ENCODE results near the gene ABCC10.
"Not testable (repeated sequence)": the region's sequence is repeated elsewhere in the genome, so short reads cannot be mapped to it uniquely, and the experiment has no call there.

The ABCC10 gene

DNA sequence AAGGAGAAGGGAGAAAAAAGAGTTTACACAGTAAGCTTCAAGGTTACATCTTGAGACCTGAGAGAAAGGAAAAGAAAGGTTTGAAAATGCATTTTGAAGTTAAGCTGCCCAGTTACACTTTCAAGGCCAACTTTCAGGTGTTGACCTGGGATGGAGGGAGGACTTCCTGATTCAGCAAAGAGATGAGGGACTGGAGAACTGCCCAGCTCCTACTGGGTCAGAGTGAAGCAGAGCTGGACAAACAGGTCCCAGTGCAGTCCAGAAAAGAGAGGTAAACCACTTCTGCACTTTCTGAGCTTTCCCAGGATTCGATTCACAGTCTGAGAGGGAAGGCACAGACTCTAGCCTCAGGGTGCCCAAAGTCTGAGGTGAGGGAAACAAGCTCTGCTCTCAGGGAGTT, 44.1 kb downstream of the ABCC10 start:
- no peak for DNase-seq

DNA sequence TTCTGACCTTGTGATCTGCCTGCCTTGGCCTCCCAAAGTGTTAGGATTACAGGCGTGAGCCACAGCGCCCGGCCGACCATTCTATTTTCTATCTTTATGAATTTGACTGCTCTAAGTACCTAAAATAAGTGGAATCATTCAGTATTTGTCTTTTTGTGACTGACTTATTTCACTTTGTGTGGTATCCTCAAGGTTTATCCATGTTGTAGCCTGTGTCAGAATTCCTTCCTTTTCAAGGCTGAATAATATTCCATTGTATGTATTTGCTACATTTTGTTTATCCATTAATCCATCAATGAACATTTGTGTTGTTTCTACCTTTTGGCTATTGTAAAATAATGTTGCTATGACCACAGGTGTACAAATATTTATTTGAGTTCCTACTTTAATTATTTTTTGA, 45.2 kb downstream of the ABCC10 start:
- no peak for DNase-seq

DNA sequence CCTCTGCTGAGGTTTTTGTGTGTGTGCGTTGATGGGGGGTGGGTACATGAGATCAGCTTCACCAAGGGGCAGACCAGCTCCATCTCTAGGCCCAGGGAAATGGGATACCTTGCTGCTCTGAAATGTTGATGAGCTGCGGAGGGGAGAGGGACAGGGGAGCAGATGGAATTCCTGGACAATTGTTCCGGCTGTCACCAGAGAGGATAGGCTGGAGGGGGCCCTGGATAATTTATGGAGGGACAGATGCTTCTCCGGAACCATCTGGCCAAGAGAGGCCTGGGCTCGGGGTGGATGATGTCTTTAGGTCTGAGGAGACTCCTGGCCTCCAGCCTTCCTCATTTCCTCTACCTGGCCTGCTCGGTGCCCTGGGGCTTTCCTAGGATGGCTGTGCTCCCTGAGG, 48.2 kb downstream of the ABCC10 start:
- no peak for DNase-seq

DNA sequence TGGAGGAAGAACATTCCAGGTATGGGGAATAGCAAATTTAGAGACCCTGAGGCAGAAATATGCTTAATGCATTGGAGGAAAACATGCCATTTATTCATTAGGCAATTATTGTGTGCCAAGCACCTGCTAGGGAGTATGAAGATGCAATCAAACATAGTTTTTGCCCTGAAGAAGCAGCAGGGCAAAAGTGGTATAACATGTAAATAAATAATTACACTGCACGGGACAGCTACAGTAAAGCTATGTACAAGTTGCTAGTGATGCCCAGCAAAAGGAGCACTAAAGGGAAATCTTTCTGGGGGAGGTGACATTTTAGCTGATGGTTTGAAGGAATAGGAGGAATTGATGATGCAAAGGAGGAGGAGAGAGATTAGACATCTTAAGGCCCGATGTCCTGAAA, 49.4 kb downstream of the ABCC10 start:
- no peak for DNase-seq

DNA sequence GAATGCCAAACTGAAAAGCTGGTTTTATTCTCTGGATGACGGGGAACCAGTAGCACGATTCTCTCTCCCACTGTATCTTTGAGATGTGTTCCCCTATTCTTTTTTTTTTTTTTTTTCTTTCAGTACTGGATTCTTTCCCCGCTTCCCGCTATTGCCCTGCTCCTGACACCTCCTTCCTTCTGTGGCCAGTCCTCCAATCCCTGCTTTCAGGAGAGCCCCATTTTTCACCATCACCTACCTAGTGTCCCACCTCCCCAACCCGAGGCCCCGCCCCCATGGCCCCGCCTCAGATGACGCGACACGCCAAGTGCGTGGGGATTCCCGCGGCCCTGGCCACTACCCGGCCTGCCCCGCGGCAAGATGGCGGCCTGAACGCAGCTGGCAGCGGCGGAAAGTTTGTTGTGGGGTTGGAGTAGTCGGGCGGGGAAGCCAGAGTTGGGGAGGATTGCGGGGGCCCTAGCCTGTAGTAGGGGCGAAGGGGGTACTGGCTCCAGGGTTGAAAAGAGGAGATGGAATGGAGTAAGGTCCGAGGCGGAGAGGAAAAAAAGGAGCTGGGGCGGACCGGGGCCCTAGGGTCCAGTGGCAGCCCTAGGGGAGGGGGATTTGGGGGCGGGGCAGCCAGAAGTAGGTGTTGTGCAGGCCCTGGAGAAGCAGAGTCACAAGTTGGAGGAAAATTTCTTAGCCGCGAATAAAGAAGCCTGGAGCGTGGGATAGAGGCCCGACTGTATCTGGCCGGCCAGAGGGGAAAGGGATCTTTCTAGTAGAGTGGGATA, 50.1 kb downstream of the ABCC10 start, which contains the start of gene TJAP1:
TJAP1 (plus strand) TSS at position 336 of the 773 bp plus-strand sequence. CDS start 21,432 bp downstream, outside the sequence.
- DNase-seq: no peak

DNA sequence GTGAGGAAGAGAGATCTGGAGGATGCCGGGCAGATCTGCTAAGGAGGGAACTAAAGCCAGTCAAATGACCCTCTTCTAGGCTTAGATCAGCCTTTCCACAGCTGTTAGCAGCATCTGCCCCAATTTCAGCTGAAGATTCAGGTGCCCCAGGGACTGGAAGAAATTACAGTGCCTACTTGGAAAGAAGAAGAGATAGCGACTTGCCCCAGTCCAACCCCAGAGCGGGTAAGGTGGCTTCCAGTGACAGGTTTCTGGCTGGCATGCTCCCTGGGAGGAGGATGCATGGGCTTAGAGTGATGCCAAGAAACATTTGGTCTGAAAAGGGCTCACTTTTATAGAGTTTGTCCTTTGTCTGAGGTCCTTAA, 50.6 kb downstream of the ABCC10 start:
- no peak for DNase-seq

DNA sequence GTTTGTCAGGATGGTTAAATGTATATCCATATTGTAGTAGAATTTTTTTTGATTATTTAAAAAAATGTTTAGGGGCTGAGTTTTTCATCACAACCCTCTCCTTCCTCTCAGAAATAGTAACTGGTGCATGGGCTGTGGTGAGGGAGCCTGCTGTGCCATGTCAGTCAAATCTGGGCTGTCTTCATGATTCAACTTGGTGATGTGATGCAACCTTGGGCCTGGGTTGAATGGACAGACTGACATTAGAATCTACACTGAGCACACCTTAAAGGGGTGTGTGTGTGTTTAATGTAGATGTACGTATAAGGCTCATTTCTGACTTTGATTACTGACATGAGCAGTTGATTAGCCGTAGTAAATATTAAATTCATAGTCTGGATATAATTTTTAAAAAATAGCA, 53.7 kb downstream of the ABCC10 start:
- DNase-seq: peak; percentile 47

DNA sequence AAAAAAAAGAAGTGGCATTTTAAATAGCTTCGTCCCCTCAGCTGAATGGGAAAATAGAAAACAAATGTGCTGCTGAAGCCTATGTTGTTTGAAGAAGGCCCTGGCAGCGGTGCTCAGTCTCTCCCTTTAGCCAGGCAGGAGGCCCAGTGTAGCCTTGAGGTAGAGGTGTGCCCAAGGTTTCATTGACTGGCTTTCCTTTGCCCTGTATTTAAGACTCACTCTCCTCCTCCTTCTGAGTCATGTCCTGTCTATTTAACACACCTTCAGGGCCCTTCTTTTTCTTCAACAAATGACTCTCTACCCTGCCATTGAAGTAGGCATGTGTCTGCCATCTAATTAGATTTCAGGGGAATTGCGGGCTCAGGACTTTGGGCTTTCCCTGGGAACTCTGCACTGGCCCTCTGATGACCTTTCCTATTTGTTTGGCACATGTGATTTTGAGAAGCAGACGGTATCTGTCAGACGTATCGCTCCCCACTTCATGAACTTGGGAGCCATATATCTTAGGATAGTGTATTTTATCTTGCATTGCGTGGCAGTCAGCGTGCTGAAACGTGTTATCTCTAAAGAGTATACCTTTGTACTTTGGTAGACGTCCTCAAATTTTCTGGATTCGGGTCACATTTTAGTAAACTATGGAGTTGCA, 54.4 kb downstream of the ABCC10 start:
- no peak for DNase-seq

DNA sequence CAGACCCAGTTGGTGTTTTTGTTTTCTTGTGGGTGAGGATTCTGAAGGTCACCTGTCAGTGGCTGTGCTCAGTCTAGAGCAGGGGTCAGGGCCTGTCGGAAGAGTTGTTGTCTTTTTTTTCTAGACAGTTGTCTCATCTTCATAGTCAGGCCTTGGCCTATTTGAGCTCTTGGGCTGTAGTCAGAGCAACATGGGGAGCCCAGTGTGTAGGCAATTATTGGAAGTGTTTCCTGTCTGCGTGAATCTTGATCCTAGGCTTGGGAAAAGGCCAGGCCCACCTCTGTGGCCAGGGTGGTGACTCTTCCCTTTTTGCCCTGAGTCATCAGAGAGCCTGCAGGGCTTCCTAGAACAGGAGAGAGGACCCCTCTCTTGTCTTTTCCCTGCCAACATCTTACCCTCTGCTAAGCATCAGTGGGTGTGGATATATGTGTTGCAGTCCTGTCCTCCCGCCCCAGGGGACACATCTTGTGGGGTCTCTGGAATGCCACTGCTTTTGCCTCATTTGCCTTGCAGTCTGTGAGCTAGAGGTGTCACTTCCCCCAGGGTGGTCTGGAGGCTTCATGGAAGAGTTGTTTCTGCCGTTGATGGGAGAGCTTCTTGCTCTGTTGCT, 61.4 kb downstream of the ABCC10 start:
- no peak for DNase-seq

DNA sequence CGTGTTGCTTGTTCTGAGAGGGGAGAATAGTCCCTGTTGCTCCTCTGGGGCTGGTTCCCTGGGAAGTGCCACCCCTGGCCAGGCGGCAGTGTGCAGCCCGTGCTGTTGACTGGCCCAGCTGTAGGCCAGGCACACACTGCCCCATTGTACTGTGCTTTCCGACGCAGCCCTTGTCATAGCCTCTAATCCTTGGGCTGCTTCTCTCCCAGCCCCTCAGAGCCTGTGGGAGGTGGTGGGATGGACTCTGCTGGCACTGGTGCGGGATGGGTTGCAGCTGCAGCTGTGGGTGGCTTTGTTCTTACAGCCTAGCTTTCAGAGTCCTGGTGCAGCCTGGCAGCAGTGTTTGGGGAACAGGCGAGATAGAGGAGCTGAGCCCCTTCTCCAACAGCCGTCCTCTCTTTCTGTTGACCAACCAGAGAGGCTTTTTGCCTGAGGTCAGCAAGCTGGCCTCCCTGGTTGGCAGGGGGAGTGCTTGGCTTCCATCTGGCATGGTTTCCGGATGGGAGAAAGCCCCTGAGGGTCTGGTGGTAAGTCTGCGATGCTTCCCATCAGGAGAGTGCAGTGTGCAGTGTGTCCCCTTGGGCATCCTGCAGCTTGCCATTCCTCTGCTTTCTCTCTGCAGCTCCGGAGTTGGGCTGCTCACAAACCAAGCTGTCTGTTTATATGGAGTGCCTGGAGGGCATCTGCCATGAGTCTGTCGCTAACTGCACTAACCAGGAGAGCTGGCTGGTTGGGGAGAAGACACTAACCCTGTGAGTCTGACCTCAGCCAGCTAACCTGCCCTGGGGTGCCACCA, 62.1 kb downstream of the ABCC10 start:
- no peak for DNase-seq

DNA sequence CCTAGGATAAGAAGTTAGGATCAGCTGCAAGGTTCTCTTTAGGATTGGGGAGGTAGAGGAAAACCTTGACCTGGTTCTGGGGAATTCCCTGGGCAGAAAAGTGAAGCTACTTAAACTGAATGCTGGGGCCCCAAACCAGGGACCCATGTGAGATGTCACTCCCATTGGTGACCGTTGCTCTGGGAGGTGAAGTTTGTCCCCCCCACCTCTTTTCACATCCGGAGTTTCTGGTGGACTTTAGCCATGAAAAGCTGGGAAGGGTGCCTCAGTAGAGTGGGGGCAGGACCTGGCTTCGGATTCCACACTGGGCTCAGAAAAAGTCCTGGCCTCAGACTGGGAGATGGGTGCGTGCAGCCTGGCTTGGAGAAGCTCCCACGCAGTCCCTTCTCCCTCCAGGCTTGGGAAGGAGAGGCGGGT, 63.2 kb downstream of the ABCC10 start:
- DNase-seq: no peak

DNA sequence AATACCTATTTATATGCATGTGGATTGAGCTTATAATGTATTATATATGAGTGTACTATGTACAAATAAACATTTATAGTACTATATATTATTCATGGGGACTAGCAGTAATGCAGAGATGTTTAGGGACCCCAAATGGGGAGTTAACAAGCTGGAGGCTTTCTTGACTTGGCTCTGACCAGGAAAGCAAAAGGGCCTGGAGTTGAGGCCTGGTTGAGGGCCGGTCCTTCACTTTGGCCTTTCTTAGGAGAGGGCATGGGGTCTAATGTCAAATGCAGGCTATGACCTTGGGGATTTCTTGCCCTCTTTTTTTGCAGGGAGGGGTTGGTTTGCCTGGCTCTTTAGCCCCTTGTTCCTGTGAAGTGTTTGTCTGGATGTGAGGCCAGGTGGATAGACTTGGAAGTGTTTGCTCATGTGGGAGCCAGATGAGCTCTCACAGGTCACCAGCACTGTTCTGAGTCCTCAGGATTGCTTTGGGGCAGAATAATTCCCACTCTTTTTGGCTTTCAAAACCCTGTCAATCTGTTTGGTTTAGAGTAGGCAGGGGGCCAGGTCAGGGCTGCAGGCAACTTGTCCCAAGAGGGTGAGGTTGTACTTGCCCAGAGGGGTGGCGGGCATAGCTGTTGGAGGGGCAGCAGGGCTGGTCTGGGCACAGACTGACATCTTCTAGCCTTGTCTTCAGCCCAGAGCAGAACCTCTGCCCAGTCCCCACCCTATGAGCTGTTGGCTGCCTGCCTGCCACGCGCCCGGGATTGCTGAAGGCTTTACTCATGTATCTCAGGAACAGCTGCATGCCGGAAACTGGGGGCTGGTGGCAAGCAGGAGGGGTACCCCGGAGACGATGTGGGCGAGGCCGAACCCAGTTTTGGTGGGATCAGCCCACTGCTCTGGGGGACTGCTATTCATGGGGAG, 64.7 kb downstream of the ABCC10 start:
- no peak for DNase-seq

DNA sequence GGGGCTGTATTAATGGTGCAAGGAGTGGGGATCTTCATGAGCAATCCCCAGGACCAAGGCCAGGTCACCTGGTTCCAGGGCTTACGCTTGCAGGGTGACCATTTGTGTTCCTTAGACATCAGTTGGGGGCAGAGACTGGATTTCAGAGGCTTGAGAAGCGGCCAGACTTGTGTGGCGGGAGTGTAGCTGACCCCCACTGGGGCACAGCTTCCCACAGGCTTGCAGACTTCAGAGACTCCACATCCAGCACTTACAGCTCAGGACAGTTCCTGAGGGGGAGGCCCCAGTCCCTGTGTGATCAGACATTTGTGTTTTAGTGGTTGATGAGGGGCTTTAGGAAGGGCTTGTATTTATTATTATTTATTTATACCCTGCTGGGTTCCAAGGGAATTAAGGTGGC, 65.3 kb downstream of the ABCC10 start:
- DNase-seq: no peak

DNA sequence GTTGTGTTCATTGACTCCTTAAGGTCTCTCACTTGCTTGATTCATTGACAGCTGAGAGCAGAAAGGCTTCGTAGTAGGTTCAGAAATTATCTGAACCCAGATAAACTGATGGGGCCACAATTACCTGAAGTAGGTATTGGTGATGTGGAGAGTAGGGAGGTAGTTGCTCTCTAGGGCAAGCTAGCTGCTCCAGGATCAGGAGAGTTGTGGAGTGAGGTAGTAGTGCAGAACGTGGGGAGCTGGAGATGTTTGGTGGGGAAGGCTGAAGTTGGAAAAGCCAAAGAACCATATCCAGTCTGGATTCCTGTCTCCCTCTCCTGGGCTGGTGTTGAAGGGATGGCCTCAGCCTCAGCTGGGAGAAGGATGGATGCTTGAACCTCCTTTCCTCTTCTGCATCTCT, 65.9 kb downstream of the ABCC10 start:
- no peak for DNase-seq

DNA sequence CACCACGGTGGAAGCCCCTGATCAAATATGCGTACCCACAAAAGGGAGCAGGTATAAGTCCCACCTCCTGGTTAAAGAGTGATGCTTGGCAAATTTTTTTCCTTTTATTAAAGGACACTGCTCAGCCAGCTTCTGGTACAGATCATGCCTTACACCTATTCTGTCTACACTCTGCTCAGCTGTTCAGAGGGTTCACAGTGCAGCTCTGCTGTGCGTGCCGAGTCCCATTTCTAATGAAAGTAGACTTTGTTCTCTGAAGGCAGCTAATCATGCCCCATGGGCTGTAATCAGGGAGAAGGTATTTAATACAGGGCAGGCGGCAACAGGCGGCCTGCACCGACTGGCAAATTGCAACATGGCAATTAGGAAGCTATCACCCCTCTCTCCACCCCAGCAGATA, 66.5 kb downstream of the ABCC10 start:
- no peak for DNase-seq

DNA sequence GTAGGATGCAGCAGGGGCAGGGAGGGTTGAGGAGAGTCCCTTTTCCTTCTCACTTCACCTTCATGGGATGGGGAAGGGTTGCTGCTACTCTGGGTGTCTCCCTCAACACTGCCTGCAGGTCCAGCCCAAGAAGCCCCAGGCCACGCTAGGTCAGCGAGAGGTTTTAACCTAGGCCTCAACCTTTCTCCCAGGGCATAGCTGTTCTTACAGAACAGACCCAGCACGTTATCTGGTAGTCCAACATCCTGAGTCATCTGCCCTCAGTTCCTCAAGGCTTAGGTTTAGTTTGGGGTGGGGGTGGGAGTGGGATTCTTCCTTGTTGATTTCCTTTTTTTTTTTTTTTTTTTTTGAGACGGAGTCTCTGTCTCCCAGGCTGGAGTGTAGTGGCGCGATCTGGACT, 67.0 kb downstream of the ABCC10 start:
- DNase-seq: no peak

DNA sequence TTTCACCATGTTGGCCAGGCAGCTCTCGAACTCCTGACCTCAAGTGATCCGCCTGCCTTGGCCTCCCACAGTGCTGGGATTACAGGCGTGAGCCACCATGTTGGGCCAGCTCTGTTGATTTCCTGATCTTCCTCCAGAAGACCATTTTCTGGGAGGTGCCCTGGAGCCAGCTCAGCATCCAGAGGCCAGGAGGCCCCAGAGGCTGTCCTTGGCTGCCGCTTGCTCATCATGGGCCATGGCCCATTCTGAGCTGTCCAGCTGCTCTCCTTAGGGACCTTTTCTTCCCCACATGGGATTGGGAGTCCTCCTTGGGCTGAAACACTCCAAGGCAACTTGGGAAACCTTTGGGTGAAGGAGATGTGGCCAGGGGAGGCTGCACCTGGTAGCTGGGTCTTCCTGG, 67.4 kb downstream of the ABCC10 start:
- no peak for DNase-seq

DNA sequence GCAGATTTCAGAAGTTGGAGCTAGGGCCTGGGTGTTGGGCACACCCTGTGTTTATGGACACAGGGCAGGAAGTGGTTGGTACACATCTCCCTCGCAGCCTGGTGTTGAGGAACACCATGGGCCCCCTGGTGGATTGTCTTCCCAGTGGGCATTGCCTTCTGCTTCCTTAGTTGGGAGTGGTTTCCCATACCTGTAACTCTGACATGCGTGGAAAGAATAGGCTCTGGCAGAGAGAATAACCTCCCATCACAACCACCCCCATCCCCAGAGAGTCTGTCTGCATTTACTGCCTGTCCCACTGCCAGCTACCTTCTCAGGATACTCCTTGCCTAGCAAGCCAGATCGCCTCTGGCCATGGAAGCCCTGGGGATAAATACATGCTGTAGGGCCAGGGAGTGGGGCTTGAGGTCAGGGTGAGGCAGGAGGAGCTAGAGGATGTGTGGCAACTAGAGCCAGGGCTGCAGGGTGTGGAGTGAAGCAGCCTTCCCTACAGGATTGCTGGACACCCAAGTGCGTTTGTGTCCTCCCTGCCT, 68.1 kb downstream of the ABCC10 start:
- DNase-seq: no peak

DNA sequence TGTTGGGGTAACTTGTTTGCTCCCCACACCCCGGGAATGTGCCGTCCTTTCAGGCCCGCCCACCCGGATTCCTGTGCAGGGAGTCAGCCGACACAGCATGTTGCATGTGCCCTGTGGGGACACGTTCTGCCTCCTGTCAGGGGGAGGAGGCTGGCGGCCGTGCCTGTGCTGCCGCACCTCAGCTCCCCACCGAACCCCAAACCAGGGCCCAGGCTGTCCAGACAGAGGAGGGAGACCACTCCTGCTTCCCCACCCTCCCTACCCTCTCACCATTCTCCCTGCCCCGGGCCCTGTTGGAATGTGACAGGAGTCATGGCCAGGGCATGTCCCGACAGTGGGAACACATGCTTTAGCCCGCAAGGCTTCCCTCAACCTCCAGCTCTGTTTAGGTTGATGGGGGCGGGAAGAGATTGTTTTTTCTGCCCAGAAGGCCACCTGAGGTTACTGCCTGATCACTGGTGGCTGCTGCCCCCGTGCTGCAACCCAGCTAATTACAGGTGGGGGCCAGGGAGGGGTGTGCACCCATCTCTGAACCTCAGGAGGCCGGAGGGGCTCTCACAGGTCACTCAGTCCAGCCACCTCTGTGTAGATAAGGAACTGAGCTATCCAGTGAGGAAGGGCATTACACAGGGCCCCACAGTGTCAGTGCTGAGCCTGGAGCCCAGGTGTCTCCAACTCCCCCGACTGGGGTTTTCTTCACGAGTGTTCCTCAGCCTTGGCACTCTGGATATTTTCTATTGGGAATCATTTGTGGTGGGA, 69.2 kb downstream of the ABCC10 start:
- no peak for DNase-seq

DNA sequence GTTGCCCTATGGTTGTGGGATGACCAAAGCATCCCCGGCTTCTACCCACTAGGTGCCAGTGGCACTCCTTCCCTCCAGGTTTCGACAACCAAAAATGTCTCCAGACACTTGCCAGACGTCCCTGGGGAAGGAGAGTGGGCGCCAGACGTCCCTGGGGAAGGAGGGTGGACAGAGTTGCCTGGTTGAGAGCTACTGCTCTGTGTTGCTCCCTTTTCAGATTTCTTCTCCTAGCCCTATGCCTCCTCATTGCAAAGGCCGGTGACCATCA, 69.7 kb downstream of the ABCC10 start:
- DNase-seq: no peak

DNA sequence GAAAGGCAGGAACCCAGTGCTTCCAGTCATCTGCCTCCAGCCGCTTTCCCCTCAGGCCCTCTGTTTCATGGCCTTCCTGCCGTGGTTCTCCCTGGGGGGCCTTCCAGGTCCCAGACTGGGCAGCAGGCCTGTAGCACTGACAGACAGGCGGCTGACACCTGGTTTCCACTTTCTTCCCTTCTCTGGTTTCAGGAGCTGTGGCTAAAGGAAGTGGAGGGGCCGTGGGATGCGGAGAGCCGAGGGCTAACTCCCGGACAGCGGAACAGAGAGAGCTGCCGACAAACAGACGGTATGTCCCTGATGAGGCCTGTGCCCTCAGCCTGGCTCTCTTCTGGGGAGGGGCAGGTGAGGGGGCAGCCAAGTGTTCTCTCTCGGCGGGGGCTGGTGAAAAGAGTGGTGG, 70.3 kb downstream of the ABCC10 start:
- DNase-seq: no peak

DNA sequence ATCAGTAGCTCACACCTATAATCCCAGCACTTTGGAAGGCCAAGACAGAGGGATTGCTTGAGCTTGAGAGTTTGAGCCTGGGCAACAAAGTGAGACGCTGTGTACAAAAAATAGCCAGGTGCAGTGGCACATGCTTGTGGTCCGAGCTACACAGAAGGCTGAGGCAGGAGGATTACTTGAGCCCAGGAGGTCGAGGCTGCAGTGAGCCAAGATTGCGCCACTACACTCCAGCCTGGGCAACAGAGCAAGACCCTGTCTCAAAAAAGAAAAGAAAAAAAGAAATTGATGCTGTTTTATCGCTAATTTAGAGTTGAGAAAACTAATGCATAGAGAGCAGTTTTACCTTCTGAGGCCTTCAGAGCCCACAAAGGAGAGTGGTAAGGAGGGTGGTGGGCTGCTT, 71.0 kb downstream of the ABCC10 start:
- not testable (repeated sequence) for DNase-seq

Measured in SIG-M5 (cell line).